Coronary artery (tissue), 2 donors: ENCODE results near the gene DYNC2H1.

ENCODE experiments used
- DNase-seq: peaks from one replicate; pipeline ENCODE4 v3.0.0-alpha.2; 2017; ENCODE audit warnings: low spot score
- H3K27ac ChIP-seq, 2 donors: fragments of 200-600 bp; sonication (generic); one replicate each; pipeline ENCODE4 v1.5.1; 2016 to 2019
- H3K4me3 ChIP-seq: fragments of 200-600 bp; sonication (generic); 2 replicates; pipeline ENCODE4 v1.5.1; 2016; ENCODE audit warnings: mild to moderate bottlenecking, moderate library complexity
- CTCF ChIP-seq: fragments of 200-600 bp; sonication (generic); IDR thresholded peaks from one replicate; pipeline ENCODE4 v1.5.1; 2019; ENCODE audit warnings: antibody characterized with exemption

DYNC2H1 gene

GRCh38 chr11:103471546-103471945 is 362.3 kb downstream of the DYNC2H1 start:
- no peak for DNase-seq
- no peak for TF ChIP-seq CTCF
- Histone ChIP-seq H3K4me3 (no peak overlapping the region), H3K27ac (no peak overlapping the region)

GRCh38 chr11:103476874-103477273 is 367.6 kb downstream of the DYNC2H1 start:
- H3K27ac ChIP-seq: no peak overlapping the region
- TF ChIP-seq CTCF: no peak
- DNase-seq: no peak
- no peak overlapping the region for H3K4me3 ChIP-seq

- TF ChIP-seq CTCF: no peak
- Histone ChIP-seq H3K4me3 (no peak overlapping the region), H3K27ac (no peak overlapping the region)
- DNase-seq: no peak
These were observed 371.2 kb downstream of the DYNC2H1 start for GRCh38 chr11:103480421-103480820.

GRCh38 chr11:103483996-103484395 is 374.8 kb downstream of the DYNC2H1 start:
- Histone ChIP-seq H3K27ac (no peak overlapping the region), H3K4me3 (no peak overlapping the region)
- no peak for TF ChIP-seq CTCF
- DNase-seq: no peak

GRCh38 chr11:103484545-103484944 is 375.3 kb downstream of the DYNC2H1 start:
- DNase-seq: no peak
- Histone ChIP-seq H3K4me3 (no peak overlapping the region), H3K27ac (no peak overlapping the region)
- no peak for TF ChIP-seq CTCF

- no peak overlapping the region for H3K27ac ChIP-seq
- no peak for DNase-seq
- TF ChIP-seq CTCF: no peak
- no peak overlapping the region for H3K4me3 ChIP-seq
These were observed 377.4 kb downstream of the DYNC2H1 start for GRCh38 chr11:103486604-103487003.

- no peak for TF ChIP-seq CTCF
- no peak overlapping the region for H3K4me3 ChIP-seq
- no peak for DNase-seq
- no peak overlapping the region for H3K27ac ChIP-seq
These were observed 377.9 kb downstream of the DYNC2H1 start for GRCh38 chr11:103487113-103487512.
